GM19043 (cell line): ENCODE data around the gene RBMS1.
A peak's percentile ranks its signal among the peaks of the same experiment; 100 is the strongest.

Source experiments
- ATAC-seq: cut with Tn5 transposase; IDR thresholded peaks from one replicate; pipeline ENCODE4 v1.9.1; 2021; ENCODE audit warnings: low read depth; ENCODE audit not compliant: unreplicated experiment

RBMS1 gene

DNA sequence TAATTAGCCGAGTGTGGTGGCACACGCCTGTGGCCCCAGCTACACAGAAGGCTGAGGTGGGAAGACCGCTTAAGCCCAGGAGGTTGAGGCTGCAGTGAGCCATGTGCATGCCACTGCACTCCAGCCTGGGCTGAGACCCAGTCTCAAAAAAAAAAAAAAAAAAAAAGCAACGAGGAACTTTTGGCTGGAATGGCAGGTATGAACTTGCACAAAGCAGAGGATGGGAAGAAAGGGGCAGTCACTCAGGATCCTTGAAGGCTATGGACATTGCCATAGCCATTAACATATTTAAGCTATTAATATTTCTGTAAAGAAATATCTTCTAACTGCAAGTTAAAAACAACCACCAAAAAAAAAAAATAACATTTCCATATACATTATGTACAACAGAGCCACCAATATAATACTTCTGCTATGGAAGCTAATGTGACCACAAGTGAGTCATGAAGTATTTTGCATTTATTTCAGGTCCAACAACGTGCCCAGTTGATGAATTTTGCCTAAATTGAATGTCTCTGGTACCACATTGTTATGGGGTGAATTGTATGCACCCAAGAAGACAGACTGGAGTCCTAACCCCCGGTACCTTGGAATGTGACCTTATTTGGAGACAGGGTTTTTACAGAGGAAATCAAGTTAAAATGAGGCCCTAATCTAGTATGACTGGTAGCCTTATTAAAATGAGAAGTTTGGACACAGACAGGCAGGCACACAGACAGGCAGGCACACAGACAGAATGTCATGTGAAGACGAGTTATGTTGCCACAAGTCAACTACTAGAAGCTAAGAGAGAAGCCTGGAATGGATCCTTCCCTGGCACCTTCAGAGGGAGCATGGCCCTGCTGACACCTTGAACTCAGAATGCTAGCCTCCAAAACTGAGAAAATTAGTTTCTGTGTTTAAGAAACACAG lies 102.8 kb downstream of the RBMS1 start:
- no peak for ATAC-seq

DNA sequence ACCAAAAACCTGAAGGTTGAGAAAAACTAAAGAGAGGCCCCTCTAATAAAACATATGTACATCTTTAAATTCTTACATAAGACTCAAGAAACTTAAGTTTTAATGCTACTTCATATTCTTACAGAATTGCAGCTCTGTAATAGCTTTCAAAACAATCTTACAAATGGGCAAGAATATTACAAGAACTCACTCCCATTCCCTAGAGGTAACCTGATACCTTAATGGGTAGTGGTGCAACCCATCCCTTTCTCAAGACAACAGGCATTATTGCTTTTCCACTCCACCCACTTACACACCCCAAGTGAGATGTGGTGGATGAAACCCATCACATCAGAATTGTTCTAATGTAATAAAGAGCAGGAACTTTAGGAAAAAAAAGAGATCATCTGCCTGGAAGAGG lies 103.7 kb downstream of the RBMS1 start:
- no peak for ATAC-seq

DNA sequence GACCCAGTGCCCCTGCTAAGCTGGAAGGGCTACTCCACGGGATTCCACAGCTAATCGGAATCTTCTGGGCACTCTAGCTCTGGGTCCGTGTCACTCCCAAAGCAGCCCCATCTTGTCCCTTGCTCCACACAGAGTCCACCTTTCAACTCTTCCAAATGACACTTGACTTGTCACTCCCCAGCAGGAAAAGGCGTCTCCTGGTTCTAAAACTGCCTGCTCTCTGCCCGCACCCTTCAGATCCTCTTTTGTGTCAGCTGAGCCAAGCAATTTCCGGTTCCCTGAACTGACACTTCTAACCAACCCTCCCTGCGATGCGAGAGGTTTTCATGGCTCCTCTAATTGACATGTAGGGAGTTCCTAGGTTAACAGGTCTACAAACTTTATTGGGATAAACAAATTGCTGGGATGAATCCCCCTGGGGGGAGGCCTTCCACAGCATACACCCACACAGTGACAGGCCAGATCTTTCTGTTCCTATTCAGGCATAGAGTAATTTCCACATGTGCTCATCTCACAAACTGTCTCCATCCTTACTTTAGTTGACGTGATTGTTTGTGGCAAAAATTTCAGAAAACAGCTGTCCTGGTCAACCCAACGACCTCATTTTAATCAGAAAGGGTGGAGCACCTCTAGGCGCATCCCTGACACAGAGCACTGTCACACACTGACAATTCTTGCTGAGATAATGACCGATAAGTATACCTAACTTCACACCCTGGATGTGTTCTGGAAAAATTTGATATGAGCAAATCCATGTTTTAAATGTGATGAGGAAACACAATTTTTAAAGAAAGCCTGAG lies 104.9 kb downstream of the RBMS1 start:
- no peak for ATAC-seq

DNA sequence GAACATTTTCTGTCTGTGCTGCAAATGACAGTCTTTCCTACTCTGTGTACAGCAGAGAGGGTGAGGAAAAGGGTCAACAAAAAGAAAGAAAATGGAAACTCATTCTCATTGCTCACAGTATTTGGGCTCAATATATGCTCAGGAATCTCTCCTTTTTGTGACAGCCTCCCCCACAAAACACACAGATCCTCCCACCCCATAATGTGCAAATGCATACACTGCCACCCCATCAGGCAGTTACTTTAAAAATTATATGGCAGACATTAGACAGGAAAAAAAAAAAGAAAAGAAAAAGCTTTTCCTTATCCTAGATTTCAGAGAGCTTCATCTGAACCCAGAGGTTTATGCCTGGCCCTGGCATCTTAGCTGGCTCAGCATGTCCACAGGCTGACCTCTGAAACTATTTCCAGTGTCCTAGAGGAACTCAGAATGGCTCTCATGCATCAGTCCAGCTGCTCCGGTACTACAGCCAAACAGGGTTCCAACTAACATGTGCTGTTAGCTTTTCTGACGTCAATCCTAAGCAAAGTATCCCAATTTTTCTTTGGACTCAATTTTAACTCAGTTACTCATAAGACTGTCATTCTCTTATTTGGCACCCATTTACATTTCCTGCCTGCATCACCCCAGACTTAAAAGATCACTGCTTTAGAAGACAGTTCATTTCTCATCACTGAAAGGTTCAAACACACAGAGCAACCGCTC lies 105.9 kb downstream of the RBMS1 start:
- no peak for ATAC-seq

DNA sequence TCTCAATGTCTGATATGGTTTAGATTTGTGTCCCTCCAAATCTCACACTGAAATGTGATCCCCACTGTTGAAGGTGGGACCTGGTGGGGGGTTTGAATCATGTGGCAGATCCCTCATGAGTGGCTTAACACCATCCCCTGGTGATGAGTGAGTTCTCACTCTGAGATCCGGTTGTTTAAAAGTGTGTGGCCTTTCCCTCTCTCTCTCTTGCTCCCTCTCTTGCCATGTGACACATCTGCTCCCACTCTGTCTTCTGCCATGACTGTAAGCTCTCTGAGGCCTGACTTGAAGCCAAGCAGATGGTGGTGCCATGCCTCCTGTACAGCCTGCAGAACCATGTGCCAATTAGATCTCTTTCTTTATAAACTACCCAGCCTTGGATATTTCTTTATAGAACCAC lies 108.8 kb downstream of the RBMS1 start:
- no peak for ATAC-seq

DNA sequence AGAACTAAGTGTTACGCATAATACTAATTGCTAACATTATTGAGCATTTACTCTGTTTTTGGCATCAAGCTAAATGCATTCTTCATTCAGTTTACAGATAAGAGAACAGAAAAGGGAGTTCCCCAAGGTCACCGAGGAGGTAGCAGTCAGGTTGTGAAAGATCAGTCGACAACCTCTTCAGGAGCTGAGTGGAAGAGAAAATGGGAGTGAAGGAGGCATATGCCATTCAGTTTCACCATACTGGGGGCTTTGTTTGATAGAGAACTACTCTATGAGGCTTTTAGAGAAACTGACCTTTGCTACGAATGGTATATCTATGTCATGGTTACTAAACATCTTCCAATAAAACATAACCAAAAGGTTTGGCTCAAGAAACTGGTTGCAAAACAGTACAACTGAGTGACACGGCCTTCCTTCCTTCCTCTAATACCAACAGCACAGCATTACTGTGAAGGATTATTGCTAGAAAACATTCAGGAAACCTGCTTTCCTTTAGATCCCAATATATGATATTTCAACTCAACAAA lies 112.1 kb downstream of the RBMS1 start:
- no peak for ATAC-seq

DNA sequence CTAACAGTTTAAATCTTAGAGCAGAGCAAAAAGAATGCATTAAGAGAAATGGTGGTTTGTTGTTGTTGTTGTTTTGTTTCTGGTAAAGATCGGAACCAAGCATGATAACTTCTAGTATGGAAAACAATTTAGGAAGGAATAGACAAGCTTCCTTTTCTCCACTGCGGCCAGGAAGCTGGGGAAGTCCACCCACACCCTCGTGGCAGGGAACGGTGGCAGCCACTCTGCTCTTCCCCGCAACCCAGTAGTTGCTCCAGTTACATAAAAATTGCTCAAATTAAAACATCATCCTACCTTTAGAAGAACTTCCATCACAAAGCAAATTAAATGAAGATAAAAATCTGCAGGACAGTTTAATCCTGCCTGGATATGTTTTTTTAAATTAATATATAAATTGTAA lies 113.0 kb downstream of the RBMS1 start:
- no peak for ATAC-seq

DNA sequence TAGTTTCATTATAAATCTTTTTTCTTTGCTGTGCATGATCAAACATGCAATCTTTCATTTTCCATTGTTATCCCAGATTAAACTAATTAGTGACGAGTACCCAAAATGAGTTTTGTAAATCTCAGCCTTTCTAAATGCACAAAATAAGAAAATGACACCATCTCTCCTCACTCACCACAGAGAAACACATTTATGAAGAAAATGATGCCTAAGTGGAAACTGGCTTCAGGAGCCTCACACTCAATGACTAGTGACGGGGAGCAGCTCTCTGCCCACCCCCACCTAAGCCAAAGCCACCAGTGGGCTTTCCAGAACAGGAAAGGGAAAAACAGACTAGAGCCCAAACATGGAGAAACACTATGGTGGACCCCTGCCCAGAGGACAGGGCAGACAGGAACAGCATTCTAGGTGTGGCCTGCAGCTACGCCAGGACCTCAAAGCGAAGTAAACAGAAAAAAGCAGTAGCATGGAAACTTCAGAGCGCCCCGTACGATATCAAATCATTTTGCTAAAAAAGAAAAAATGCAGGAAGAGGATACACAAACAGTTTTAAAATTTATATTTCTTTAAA lies 113.5 kb downstream of the RBMS1 start:
- no peak for ATAC-seq

DNA sequence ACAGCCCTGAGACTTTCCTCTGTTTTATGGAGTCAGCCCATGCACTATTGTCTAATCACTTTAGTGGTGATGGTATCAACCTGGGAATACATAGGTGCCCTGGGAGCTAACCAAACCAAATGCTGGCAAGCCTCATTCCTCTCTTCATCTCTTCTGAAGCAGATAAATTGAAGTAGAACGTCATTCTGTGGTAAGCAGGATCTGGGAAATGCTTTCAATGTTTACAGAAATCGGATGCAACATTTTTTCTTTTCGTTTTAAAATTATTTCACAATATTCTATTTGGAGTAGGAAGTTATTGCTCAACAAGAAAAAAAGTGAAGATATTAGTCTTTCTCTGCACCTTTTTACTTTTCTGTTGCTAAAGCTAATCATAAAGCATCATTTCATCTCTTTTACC lies 114.2 kb downstream of the RBMS1 start:
- ATAC-seq = no peak

DNA sequence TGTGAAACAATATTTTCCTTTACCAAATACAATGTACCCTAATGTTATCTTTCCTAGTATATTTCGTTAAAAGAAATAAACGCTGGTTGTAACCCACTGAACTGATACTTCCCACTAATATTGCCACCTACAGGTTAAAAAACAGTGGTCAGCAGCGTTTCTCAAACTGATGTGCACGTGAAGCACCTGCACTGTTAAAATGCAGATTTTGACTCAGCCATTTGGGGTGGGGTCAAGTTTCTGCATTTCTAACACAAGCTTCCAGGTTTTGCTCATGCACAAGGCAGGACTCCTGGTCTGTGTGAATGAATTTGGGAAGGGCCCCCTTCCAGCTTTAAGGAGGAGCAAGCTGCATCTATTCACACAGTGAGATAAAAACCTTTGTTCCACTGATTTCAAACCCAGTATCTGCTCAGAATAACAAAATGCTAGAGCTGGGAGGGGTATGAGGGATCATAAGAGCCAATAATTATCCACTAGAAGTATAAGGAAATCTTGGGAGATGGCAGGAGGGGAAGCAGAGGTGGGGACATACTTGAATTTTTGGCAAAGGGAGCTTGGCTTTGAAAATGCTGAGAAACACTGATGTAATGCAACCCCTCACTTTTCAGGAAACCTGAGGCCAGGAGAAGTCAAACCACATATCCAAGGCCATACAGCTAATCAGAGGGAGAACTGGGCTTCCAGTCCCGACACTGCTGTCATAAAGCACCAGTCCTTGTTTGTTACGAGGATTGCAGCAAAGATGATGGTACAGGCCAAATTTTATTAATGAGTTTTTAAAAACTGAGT lies 116.2 kb downstream of the RBMS1 start:
- no peak for ATAC-seq

DNA sequence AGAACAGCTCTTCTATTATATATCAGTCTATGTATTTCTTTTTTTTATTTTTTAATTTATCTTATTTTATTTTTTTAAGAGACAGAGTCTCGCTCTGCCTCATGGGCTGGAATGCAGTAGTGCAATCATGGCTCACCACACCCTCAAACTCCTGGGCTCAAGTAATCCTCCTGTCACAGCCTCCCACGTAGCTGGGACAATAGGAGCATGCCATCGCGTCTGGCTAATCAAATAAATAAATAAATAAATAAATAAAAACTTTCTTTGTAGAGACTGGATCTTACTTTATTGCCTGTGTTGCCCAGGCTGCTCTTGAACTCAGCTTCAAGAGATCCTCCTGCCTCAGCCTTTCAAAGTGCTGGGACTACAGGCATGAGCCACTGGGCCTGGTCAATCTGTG lies 117.0 kb downstream of the RBMS1 start:
- no peak for ATAC-seq

DNA sequence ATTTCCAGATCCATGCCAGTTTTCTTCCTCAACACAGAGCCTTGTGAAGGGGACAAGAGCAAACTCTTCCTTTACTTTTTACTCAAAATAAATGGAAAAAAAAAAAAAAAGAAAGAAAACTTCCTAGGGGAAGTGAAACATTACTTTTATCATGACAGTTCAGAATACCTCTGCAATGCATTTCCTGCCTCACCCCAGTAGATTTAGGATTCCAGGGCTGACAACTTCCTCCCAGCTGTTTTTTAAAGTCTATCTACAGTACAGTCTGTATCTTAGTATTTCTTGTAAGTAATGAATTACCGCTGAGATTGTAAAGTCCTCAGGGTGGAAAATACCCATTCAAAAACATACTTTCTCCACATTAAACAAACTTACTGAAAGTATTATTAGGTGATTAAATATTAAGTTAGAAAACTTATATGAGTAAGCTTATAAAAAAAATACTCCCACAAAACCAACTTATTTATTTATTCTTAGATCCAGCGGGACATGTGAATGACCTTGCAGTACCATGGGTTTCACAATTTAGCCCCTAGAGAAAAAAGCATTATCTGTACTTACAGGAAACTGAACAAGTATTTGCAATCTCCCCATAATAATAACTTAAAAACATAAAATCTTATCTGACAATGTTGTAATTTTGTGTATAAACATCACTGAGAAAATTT lies 117.7 kb downstream of the RBMS1 start:
- ATAC-seq = peak; percentile 55

DNA sequence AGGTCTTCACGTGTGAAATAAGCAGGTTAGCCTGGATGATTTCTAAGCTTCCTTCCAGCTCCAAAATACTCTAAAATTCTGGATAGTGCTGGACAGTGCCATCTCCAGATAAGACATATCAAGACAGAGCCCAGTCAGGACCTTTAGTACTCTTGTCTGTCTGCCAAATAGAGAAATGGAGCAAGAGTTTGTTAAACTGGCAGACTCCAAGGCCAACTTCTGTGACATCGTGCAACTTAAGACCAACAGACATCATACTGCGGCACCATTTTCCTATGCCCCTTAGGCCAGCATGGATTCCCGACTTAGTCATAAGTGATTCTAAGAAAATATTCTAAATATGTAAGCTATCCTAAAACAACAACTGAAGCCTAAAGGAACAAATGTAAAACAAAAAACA lies 118.6 kb downstream of the RBMS1 start:
- no peak for ATAC-seq

DNA sequence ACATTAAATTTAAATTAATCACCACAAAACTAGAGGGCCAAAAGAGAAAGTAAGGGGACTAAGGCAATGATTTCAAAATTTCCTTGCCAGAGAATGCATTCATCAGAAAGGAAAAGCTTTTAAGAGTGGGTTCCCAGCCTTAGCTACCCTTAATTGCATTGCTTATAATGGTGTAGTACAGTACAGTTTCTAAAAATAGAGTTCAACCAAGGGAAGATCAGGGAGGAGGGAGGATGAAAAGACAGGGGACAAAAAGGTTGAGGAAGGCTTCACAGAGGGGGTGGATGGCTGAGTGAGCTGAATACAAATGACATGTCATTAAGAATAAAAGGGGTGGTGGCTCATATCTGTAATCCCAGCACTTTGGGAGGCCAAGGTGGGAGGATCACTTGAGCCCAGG lies 119.9 kb downstream of the RBMS1 start:
- ATAC-seq = no peak

DNA sequence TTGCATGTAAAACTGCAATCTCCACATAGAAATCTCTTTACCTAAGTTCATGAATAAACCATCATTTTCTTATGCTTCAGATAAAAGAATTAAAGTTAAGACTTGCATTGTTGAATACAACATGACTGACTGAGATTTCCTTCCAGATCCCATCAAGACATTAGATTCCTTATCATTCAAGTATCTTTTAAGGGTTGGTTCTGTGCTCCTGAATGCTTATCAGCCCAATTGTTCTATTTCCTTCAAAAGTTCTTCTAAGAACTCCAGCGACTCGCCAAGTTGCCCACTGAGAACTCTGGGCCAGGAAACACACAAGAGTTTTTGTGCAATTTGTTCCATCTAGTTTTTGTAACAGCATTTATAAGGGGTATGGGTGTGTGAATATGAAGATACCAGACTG lies 120.3 kb downstream of the RBMS1 start:
- no peak for ATAC-seq

DNA sequence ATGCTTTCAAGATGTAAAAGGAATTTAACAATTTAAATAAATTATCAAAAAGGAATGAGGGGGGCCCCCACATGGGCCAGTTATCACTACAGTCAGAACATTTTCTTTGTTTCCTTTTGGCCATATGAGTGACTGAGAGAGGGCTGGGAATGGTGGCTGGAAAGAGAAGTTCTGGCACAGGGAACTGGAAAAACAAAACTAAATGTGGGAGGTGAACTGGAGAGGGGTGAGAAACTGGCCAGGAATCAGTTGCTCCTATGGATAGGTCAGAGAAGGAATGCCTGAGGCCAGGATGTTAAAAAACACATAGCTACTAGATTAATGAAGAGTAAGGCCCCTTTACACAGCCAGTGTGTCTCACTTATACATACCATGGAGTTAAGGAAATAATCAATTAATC lies 121.0 kb downstream of the RBMS1 start:
- ATAC-seq = no peak

DNA sequence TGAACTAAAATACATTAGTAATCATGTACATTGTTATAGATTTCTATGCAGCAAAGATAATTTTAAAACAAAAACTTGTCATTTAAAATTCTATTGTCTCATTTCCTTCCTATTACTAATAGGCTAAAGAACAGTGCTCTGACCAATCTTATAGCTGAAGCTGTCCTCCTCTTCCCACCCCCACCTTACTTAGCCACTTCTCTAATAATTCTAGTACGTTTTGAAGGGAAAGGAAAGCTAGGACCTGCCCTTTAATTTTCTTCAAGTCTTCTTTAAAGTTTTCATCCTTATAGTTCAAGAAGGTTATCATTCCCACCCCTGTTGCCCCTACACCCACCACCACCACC lies 121.6 kb downstream of the RBMS1 start:
- ATAC-seq = no peak

DNA sequence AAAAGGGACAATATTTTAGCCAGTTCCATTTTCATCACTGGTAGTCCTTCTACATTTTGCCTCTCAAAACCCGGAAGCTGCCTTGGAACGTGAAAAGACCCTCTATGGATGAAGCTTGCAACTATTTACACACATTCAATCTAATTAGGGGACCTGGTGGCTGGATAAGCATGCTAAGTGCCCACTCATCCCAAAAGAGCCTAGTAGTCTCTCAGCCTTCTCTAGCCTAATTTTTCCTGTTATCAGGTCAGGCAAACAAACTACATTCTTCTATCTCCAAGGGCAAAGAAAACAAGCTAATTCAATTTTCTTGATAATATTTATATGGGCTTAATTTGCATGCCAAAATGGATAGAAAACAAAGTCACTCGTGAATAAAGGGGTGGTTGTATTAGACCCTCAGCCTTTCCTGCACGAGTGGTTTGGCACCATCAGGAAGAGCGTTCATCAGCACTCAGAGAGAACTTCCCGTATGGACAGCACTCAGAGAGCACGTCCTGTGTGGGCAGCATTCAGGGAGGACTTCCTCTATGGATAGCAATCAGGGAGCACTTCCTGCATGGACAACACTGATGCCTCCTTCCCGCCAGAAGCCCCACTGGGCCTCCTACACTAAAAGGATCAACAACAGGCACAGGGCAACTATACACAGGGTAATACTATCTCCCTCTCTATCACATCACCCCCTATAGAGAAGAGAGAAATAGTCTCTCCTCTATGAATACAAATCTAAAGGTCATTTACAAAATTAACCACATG lies 122.2 kb downstream of the RBMS1 start:
- ATAC-seq = no peak
